Astrocyte (in vitro differentiated cells and primary cell): ENCODE measurements around the gene PRKG1. TPM values are rescaled to one million over a fixed set of nuclear protein-coding genes. Genes with fewer than 3 reads are reported as not detected.

Experiments used
- DNase-seq: peaks from one replicate; pipeline ENCODE4 v3.0.0-alpha.2; 2010; ENCODE audit warnings: low read depth
- FAIRE-seq: peaks from 2 replicates; lab custom pipeline; 2011; peaks lifted over from hg19 to GRCh38; lab: Jason Lieb, UNC
- H2AFZ ChIP-seq: 2 replicates; pipeline ENCODE4 v1.6.0; 2012; ENCODE audit warnings: low read depth, low read length, inconsistent platforms
- H3K27ac ChIP-seq: 2 replicates; pipeline ENCODE4 v1.5.1; 2011; ENCODE audit warnings: low read depth, low read length, inconsistent platforms
- H3K27me3 ChIP-seq: 2 replicates; pipeline ENCODE4 v1.6.0; 2011; ENCODE audit warnings: low read length, inconsistent platforms; ENCODE audit not compliant: insufficient read depth
- H3K36me3 ChIP-seq: 2 replicates; pipeline ENCODE4 v1.5.1; 2011; ENCODE audit warnings: low read length, inconsistent platforms; ENCODE audit not compliant: insufficient read depth
- H3K4me1 ChIP-seq: 2 replicates; pipeline ENCODE4 v1.5.1; 2011; ENCODE audit warnings: low read length, inconsistent platforms; ENCODE audit not compliant: insufficient read depth
- H3K4me2 ChIP-seq: 2 replicates; pipeline ENCODE4 v1.6.0; 2012; ENCODE audit warnings: low read length, inconsistent platforms
- H3K4me3 ChIP-seq: 2 replicates; pipeline ENCODE4 v1.5.1; 2011; ENCODE audit warnings: low read depth, mild to moderate bottlenecking, low read length, inconsistent platforms; ENCODE audit not compliant: insufficient read depth
- H3K79me2 ChIP-seq: 2 replicates; pipeline ENCODE4 v1.6.0; 2012; ENCODE audit warnings: mild to moderate bottlenecking, low read length, inconsistent platforms; ENCODE audit not compliant: insufficient read depth
- H3K9ac ChIP-seq: 2 replicates; pipeline ENCODE4 v1.6.0; 2012; ENCODE audit warnings: mild to moderate bottlenecking, low read length, inconsistent platforms
- H3K9me3 ChIP-seq: 2 replicates; pipeline ENCODE4 v1.5.1; 2012; ENCODE audit warnings: low read depth, mild to moderate bottlenecking, low read length, inconsistent platforms; ENCODE audit not compliant: insufficient read depth
- H4K20me1 ChIP-seq: 2 replicates; pipeline ENCODE4 v1.6.0; 2012; ENCODE audit warnings: low read length, inconsistent platforms; ENCODE audit not compliant: insufficient read depth
- H3K27ac Mint-ChIP-seq: one replicate; pipeline ENCODE4 v1.8.0; 2021; ENCODE audit warnings: mild to moderate bottlenecking, mixed read lengths; ENCODE audit not compliant: unreplicated experiment
- H3K27me3 Mint-ChIP-seq: one replicate; pipeline ENCODE4 v1.8.0; 2021; ENCODE audit warnings: low read depth, mixed read lengths; ENCODE audit not compliant: unreplicated experiment
- H3K36me3 Mint-ChIP-seq: one replicate; pipeline ENCODE4 v1.8.0; 2021; ENCODE audit warnings: low read depth, mixed read lengths; ENCODE audit not compliant: unreplicated experiment
- H3K4me1 Mint-ChIP-seq: one replicate; pipeline ENCODE4 v1.8.0; 2021; ENCODE audit warnings: low read depth, mixed read lengths; ENCODE audit not compliant: unreplicated experiment
- H3K4me3 Mint-ChIP-seq: one replicate; pipeline ENCODE4 v1.8.0; 2021; ENCODE audit warnings: mild to moderate bottlenecking, moderate library complexity, mixed read lengths; ENCODE audit not compliant: unreplicated experiment
- H3K9me3 Mint-ChIP-seq: one replicate; pipeline ENCODE4 v1.8.0; 2021; ENCODE audit warnings: mild to moderate bottlenecking, mixed read lengths; ENCODE audit not compliant: unreplicated experiment
- EZH2 ChIP-seq: IDR thresholded peaks from 2 replicates; pipeline ENCODE4 v1.6.1; 2012; ENCODE audit warnings: mild to moderate bottlenecking, low read length, inconsistent platforms; ENCODE audit not compliant: insufficient read depth
- total RNA-seq: library from RNA; stranded (reverse); gene quantifications from 2 replicates; pipeline ENCODE4 v1.2.1, GENCODE V29; 2021
- TF ChIP-seq, protein P1 (sequence below): IDR thresholded peaks from 2 replicates; pipeline ENCODE4 v1.5.1; 2011; ENCODE audit warnings: low read depth, mild to moderate bottlenecking, inconsistent platforms, low read length, moderate library complexity; ENCODE audit not compliant: insufficient read depth

PRKG1 gene
- total RNA-seq, 1 donor from 2014 or later, result 3.1 TPM

DNA sequence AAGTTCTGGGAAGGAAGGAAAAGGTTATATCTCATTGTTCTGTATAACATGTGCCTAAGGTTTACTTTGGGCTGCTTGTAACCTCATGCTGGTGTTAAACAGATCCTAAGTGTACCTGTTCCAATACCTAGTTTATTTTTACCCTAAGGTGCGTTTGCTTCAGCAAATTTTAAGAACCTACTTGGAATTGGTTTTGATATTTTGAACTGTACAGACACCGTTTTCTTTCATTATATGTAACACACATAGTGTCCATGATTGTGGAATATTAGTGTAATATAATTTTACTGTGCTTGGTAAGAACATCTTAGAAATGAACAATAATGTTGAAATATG, 954.2 kb downstream of the PRKG1 start:
- Histone ChIP-seq H3K9ac (no peak overlapping the region), H3K79me2 (no peaks in the 10 kb centered on the region), H3K4me1 (peaks cover 3% of the 10 kb centered on the region), H2AFZ (no peak overlapping the region), H3K4me2 (no peak overlapping the region), H4K20me1 (no peaks in the 10 kb centered on the region), H3K4me3 (no peak overlapping the region), H3K27ac (no peak overlapping the region), H3K27me3 (no peaks in the 10 kb centered on the region), H3K9me3 (no peaks in the 10 kb centered on the region), H3K36me3 (no peaks in the 10 kb centered on the region)
- H3K4me3 Mint-ChIP-seq, result no peak overlapping the region
- peaks cover 5% of the 10 kb centered on the region for H3K9me3 Mint-ChIP-seq
- FAIRE-seq, result no peak
- H3K4me1 Mint-ChIP-seq, result no peaks in the 10 kb centered on the region
- no peak for DNase-seq
- no peak overlapping the region for H3K27ac Mint-ChIP-seq
- TF ChIP-seq, protein P1, sequence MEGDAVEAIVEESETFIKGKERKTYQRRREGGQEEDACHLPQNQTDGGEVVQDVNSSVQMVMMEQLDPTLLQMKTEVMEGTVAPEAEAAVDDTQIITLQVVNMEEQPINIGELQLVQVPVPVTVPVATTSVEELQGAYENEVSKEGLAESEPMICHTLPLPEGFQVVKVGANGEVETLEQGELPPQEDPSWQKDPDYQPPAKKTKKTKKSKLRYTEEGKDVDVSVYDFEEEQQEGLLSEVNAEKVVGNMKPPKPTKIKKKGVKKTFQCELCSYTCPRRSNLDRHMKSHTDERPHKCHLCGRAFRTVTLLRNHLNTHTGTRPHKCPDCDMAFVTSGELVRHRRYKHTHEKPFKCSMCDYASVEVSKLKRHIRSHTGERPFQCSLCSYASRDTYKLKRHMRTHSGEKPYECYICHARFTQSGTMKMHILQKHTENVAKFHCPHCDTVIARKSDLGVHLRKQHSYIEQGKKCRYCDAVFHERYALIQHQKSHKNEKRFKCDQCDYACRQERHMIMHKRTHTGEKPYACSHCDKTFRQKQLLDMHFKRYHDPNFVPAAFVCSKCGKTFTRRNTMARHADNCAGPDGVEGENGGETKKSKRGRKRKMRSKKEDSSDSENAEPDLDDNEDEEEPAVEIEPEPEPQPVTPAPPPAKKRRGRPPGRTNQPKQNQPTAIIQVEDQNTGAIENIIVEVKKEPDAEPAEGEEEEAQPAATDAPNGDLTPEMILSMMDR, result no peak
- no peak for TF ChIP-seq EZH2
- H3K27me3 Mint-ChIP-seq, result no peaks in the 10 kb centered on the region
- H3K36me3 Mint-ChIP-seq, result no peaks in the 10 kb centered on the region

DNA sequence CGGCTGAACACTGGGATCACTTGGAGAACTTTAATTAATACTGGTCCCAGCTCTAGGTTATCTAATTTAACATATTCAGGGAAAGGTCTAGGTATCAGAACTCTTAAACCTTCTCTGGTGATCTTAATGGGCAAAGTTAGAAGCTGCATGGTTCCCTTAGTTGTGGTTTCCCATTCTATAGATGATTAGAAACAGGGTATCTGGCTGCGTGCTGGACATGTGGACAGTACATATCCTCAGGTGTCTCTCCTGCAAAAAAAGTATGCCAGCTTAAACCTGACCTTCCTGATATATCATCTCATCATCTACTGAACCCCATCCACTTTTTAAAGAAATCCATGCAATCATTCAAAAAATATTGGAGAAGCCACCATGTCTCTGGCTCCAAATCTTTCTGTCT, 955.3 kb downstream of the PRKG1 start:
- no peak overlapping the region for H3K9ac ChIP-seq
- H3K9me3 Mint-ChIP-seq, result no peaks in the 10 kb centered on the region
- no peaks in the 10 kb centered on the region for H3K9me3 ChIP-seq
- no peaks in the 10 kb centered on the region for H3K27me3 Mint-ChIP-seq
- no peak overlapping the region for H2AFZ ChIP-seq
- TF ChIP-seq, protein P1, result no peak
- no peak for TF ChIP-seq EZH2
- no peak overlapping the region for H3K4me3 ChIP-seq
- no peak overlapping the region for H3K27ac ChIP-seq
- no peaks in the 10 kb centered on the region for H3K4me1 Mint-ChIP-seq
- H4K20me1 ChIP-seq, result no peaks in the 10 kb centered on the region
- no peaks in the 10 kb centered on the region for H3K79me2 ChIP-seq
- H3K4me2 ChIP-seq, result no peak overlapping the region
- FAIRE-seq (no peak), DNase-seq (no peak)
- peaks cover 3% of the 10 kb centered on the region for H3K4me1 ChIP-seq
- no peaks in the 10 kb centered on the region for H3K36me3 Mint-ChIP-seq
- no peak overlapping the region for H3K4me3 Mint-ChIP-seq
- no peak overlapping the region for H3K27ac Mint-ChIP-seq
- H3K27me3 ChIP-seq, result no peaks in the 10 kb centered on the region
- no peaks in the 10 kb centered on the region for H3K36me3 ChIP-seq

DNA sequence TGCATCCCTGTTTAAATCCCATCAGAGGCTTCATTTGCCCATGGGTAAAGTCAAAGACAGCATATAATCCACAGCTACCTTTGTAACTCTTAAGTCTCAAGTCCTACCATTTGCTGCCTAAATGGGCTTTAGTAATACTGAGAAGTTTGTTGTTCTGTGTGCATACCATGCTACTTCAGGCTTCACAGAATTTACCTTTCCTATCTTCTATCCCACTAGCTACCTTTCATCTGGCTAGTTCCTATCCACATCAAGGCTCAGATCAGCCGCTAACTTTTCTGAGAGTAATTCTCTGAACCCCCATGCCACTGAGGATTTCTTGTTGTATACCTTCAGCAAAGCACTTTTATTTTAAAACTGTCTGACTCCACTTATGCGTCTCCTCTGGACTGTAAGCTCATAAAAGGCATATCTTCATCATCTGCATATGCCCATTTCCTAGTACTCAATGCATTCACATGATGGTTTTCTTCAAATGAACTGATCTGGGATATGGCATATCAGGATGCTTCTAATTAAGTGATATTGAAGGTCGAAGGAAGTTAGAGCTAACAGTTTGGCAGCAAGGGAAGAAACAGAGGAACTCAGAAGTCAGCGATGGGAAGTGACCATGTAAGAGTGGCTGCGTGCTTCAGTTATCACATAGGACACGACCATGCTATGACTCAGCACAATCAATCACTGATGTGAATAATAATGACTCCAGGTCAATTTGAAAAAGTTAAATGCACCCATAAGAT, 955.9 kb downstream of the PRKG1 start:
- H3K79me2 ChIP-seq, result no peaks in the 10 kb centered on the region
- no peaks in the 10 kb centered on the region for H3K9me3 Mint-ChIP-seq
- no peaks in the 10 kb centered on the region for H3K36me3 ChIP-seq
- DNase-seq (no peak), FAIRE-seq (no peak)
- H4K20me1 ChIP-seq, result no peaks in the 10 kb centered on the region
- H3K9me3 ChIP-seq, result no peaks in the 10 kb centered on the region
- no peaks in the 10 kb centered on the region for H3K4me1 Mint-ChIP-seq
- no peaks in the 10 kb centered on the region for H3K27me3 Mint-ChIP-seq
- H3K27me3 ChIP-seq, result no peaks in the 10 kb centered on the region
- TF ChIP-seq, protein P1, result no peak
- TF ChIP-seq EZH2, result no peak
- no peak overlapping the region for H2AFZ ChIP-seq
- H3K27ac Mint-ChIP-seq, result no peak overlapping the region
- H3K4me2 ChIP-seq, result peak overlapping the region; percentile 20
- no peak overlapping the region for H3K4me3 Mint-ChIP-seq
- H3K36me3 Mint-ChIP-seq, result no peaks in the 10 kb centered on the region
- H3K4me1 ChIP-seq, result peaks cover 3% of the 10 kb centered on the region
- no peak overlapping the region for H3K4me3 ChIP-seq
- H3K9ac ChIP-seq, result no peak overlapping the region
- no peak overlapping the region for H3K27ac ChIP-seq
